H54 (cell line): ENCODE results near the gene DRC3.

Experiments used
- DNase-seq: peaks from one replicate; pipeline ENCODE4 v3.0.0; 2011; ENCODE audit warnings: low spot score, mixed read lengths; ENCODE audit not compliant: insufficient read length
- FAIRE-seq: peaks from 3 replicates; lab custom pipeline; 2011; peaks lifted over from hg19 to GRCh38; lab: Jason Lieb, UNC
- POLR2A ChIP-seq: IDR thresholded peaks from 2 replicates; pipeline ENCODE4 v1.6.1; 2011; ENCODE audit warnings: low read depth, mild to moderate bottlenecking, low read length

The DRC3 gene

GRCh38 chr17:17965152-17965721 lies 7.4 kb upstream of the DRC3 start:
- FAIRE-seq (no peak), DNase-seq (no peak)
- no peak for TF ChIP-seq POLR2A

GRCh38 chr17:17966399-17966798 lies 6.3 kb upstream of the DRC3 start:
- no peak for FAIRE-seq
- TF ChIP-seq POLR2A = no peak
- no peak for DNase-seq

DNA sequence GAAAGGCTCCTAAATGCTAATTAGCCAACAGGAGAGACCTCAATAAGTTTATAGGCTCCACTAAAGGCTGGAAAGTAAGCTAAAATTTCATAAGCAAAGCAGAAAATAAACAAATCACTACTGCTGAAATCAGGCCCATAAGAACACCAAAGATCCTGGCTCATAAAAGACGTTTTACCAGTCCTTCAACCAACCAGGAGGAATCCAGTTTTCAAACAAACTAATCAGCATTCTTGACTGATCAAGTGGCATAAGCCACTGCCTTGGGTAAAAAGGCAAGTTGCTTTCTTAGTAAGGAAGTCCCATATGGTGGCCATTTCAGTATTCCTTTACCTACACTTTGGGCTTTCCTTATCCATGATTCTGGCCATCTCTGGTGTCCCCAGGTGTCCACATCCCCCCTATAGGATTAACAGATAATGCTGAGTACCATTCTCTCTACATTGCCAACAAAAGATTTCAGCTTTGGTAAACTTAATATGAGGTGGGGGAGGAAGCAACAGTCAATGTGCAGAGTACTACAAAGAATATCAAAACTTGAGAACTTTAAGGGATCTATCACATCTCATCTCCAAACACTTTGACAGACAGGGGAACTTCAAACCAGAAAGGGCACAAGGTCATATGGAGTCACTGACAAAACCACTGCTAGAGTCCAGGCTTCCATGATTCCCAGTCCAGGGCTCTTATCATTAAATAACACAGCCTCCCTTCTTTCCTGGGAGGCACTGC lies 1.8 kb upstream of the DRC3 start:
- FAIRE-seq (no peak), DNase-seq (no peak)
- TF ChIP-seq POLR2A = no peak

- DNase-seq = no peak
- no peak for FAIRE-seq
- TF ChIP-seq POLR2A = no peak
Observed at GRCh38 chr17:17971431-17972125, 1.1 kb upstream of the DRC3 start.

GRCh38 chr17:17972952-17973254 lies 241 bp downstream of the DRC3 start:
- no peak for TF ChIP-seq POLR2A
- DNase-seq (no peak), FAIRE-seq (no peak)

DNA sequence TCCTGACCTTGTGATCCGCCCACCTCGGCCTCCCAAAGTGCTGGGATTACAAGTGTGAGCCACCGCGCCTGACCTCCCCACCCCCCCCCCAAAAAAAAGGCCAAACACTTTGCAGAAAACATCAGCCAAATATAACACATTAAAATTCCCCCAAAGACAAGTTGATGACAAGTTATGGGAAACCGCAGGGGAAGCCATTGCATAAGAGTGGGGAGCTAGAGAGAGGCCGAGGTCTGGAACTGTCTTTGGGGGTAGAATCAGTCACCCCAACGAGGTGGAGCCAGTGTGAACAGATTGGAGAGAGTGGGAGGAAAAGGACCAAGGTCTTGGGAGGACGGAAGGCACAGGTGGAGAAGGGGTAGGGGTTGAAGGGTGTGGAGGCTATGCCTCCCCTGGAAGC lies 2.8 kb downstream of the DRC3 start:
- no peak for TF ChIP-seq POLR2A
- DNase-seq = no peak
- no peak for FAIRE-seq

GRCh38 chr17:17976931-17977570 lies 4.4 kb downstream of the DRC3 start:
- no peak for DNase-seq
- FAIRE-seq = no peak
- TF ChIP-seq POLR2A = no peak

- FAIRE-seq = no peak
- TF ChIP-seq POLR2A = no peak
- DNase-seq = no peak
Observed at GRCh38 chr17:17978481-17979424, 6.1 kb downstream of the DRC3 start.

DNA sequence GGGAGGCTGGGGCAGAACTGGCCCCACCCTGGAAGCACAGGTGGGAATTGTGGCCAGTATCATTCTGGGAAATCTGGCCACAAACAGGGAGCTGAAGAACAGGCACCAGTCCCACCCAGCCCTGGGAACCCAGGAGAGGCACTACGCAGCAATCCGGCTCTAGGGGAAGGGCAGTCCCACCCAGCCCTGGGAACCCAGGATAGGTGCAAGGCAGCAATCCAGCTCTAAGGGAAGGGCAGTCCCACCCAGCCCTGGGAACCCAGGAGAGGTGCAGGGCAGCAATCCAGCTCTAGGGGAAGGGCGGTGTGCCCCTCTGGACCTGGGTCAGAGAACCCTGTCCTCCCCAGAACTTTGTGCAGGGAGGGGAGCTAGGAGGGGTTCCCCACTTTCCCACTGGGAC lies 7.1 kb downstream of the DRC3 start:
- DNase-seq (no peak), FAIRE-seq (no peak)
- TF ChIP-seq POLR2A = no peak

DNA sequence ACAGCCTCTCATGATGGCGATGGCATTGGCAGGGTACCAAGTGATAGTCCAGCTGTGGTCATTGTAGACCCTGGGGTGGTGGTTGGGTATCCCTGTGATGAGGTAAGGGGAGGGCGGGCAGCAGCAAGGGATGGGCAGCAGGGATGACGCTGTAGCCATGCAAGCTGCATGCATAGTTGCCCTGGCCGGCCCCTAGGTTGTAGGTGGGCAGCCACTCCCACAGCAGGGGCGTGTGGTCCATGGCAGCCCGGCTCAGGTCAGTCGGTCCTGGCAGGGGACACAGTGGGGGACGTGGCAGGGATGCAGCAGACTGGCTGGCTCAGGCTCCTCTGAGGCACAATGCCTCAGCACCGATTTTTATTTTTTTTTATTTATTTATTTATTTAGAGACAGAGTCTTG lies 8.7 kb downstream of the DRC3 start:
- no peak for TF ChIP-seq POLR2A
- FAIRE-seq = no peak
- no peak for DNase-seq

DNA sequence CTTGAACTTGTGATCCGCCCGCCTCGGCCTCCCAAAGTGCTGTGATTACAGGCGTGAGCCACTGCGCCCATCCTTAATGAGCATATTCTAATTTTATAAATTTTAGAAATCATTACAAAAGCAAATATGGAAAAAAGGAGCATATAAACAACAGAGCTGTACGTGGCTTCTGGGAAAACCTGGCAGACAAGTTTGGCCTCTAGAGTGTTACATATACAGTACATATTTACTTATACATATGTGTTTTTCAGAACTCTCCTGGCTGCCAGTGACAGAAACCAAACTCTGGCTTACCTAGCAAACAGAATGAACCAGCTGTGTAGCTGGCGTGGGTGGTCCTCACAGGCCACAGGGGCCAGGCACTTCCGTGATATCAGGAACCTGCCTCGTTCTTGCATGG lies 10.1 kb downstream of the DRC3 start:
- FAIRE-seq (no peak), DNase-seq (no peak)
- no peak for TF ChIP-seq POLR2A

- FAIRE-seq (no peak), DNase-seq (no peak)
- no peak for TF ChIP-seq POLR2A
Observed at GRCh38 chr17:17983376-17983775, 10.7 kb downstream of the DRC3 start.

DNA sequence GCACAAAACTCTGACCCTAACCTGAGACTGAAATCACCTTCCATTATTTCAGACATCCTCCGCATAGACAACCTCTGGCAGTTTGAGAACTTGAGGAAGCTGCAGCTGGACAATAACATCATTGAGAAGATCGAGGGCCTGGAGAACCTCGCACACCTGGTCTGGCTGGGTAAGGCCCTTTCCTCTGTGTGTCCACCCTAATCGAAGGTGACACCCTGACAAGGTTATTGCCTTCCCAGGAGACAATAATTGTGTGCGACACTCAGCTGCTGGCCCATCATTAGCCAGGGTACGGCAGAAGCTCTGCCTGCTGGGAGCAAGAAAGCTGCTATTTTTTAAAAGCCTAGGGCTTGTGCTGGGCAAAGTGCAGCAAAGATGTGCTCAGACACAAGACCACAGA lies 11.1 kb downstream of the DRC3 start:
- no peak for TF ChIP-seq POLR2A
- DNase-seq (no peak), FAIRE-seq (no peak)
